Activated CD4-positive, alpha-beta T cell treated with anti-CD3 and anti-CD28 coated beads for 4 hours (primary cell): ENCODE results near the gene ADAM12.
"Not testable (repeated sequence)": the region's sequence is repeated elsewhere in the genome, so short reads cannot be mapped to it uniquely, and the experiment has no call there.

Source experiments
- DNase-seq, 2 donors: peaks; one replicate each; pipeline ENCODE4 v3.0.0-alpha.2; 2020

Gene ADAM12

GRCh38 chr10:126208726-126209302 is 179.5 kb downstream of the ADAM12 start:
- DNase-seq: no peak

DNA sequence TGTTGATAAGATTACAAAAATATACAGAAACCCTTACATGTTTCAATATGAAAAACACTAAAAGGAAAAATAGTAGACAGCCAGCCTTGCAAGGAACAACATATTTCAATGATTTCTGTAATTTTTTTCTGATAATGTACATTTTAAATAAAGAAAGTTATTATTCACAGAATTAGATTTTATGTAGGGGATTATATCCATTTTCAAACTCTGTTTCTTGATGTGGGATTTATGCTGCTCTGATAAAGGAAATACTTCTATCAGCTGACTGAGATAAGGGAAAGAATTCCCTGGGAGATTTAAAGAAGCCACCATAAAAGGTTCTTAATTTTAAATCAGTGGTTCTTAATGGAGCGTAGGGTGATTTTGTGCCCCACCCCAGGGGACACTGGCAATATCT is 180.4 kb downstream of the ADAM12 start:
- no peak for DNase-seq

DNA sequence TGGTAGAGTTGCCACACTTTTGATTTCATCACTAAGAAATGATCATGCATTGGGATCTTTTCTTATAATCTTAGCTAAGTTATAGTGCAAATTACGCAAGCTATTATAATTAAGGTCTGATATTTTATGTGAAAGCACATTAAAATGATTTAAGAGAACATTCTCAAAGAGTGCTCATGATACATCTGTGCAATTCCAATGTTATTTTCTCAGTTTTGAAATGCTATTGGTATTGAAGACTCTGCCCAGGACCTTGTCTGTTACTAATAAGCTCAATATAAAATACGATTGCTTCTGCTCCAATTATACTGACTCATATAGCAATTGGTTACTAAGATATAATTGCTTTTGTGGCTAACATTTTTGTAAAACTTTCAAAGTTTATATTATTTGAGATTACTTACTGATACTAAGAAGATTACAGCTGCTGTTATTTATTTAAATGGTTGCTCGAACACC is 180.9 kb downstream of the ADAM12 start:
- no peak for DNase-seq

DNA sequence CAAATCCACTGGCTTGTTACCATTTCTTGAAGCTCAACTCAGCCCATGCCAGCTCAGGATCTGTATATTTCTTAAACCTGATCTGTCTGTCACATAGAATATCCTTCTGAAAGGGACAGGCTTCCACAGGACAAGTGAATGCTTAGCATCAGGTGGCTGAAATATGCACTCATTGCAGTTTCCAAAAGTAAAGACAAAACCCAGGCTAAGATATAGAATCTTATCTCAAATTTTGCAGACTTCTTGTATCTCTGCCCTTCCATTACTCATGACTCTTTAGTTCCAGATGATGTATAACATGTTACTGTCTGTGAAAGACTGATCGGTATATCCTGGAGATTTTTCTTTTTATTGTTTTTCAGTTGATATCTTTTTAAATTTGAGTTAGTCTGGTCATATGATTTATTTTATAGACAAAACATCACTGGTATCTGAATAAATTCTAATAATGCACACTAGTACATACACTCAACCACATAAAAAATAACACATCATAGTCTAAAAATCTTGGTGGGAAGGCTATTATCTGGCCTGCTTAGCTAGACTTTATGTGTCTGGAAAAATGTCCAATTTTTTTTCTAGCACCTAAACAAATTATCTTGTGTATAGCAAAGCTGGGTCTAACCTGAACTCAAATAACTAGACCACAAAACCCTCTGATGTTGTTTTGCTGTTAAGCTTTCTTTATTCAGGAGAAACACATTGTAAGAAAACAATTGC is 182.6 kb downstream of the ADAM12 start:
- no peak for DNase-seq

DNA sequence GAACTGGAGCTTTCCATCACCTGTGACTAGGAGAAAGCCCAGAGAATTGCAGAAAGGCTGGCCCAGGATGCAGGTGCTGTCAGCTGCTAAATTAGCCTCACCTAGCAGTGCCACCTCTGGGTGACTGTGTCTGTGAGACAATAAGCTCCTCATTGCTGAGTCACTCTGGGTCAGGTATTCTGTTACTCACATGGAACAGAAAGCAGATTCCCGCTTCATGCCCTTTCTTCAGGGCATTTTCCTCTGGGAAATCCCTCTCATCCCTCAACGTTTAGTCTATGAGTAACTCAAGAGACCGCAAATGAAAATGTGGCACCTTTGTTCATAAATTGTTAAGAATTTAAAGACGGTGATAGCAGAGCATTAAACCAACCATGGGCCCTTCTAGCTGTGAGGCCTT is 184.0 kb downstream of the ADAM12 start:
- DNase-seq: no peak

DNA sequence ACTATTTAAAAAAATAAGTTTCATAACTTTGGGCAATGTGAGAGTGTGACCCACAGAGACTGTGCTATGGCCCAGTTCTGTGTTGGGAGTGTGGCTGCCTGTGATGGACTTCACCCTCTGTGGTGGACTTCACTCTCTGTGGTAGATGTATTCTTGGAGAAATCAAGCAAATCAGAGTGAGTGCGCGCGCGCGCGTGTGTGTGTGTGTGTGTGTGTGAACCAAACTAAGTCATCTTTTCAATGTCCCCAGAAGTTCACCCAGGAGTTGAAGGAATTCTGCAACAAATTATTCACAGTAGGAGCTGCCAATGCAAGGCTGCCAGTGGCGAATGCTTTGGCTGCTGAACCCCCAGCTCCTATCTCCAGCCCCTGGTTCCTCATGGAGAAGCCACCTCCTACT is 184.5 kb downstream of the ADAM12 start:
- no peak for DNase-seq

DNA sequence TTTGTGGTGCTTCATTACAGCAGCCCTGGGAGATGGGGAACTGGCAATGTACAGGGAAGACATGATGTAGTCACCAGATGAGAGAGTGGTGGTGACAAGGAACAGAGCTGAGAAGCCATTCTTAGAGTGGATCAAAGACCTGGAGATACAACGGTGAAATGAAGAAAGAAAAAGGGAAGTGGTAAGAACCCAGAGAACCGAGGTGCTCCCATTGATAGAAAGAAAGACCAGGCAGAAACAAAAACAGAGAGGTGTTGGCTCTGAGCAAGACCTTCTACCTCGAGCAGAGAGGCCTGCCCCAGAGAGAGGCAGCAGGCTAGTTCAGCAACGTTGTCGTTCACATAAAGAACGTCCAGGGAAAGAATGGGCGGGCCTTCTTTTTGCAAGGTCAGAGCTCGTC is 186.7 kb downstream of the ADAM12 start:
- no peak for DNase-seq

GRCh38 chr10:126199221-126199998 is 188.9 kb downstream of the ADAM12 start:
- no peak for DNase-seq

- DNase-seq: no peak
Observed at GRCh38 chr10:126198681-126199080, 189.6 kb downstream of the ADAM12 start.

- no peak for DNase-seq
Observed at GRCh38 chr10:126197036-126197543, 191.2 kb downstream of the ADAM12 start.

GRCh38 chr10:126196281-126196680 is 192.0 kb downstream of the ADAM12 start:
- DNase-seq: no peak

GRCh38 chr10:126191192-126191591 is 197.1 kb downstream of the ADAM12 start:
- DNase-seq: no peak

DNA sequence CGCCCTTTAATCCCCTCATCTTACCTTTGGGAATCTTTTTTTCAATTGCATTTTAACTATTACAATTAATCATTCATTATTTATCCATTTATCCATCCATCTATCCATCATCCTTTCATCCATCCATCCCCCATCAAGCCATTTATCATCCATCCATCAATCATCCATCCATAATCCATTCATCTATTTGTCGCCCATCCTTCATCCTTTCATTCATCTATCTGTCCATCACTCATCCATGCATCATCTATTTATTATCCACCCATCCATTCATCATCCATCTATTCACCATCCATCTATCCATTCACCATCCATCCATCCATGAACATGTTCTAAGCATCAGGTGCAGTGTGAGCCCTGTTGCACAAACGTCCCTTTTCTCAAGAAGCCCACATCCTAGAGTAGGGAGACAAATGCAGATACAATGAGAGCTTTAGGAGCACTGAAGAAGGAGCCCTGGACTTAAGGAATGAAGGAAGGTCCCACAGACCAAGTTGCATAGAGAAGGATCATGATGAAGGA is 199.5 kb downstream of the ADAM12 start:
- DNase-seq: no peak

- no peak for DNase-seq
Observed at GRCh38 chr10:126187399-126187798, 200.9 kb downstream of the ADAM12 start.

DNA sequence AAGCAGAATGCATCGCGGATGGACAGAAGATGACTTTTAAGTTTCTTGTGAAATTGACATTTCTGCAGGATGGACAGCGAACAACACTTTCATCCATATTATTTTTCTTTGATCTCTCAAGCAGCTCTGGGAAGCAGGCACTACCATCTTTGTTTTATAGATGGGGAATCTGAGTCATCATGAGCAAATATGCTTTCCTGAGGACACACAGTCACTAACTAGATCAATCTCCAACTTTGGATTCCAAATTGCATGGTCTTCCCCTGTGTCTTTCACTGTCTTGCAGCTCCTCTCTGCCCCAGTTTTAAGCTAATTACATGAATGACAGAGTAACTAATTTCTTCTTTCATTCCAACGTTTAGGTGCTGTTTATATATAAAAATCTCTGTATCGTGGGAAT is 201.5 kb downstream of the ADAM12 start:
- no peak for DNase-seq

DNA sequence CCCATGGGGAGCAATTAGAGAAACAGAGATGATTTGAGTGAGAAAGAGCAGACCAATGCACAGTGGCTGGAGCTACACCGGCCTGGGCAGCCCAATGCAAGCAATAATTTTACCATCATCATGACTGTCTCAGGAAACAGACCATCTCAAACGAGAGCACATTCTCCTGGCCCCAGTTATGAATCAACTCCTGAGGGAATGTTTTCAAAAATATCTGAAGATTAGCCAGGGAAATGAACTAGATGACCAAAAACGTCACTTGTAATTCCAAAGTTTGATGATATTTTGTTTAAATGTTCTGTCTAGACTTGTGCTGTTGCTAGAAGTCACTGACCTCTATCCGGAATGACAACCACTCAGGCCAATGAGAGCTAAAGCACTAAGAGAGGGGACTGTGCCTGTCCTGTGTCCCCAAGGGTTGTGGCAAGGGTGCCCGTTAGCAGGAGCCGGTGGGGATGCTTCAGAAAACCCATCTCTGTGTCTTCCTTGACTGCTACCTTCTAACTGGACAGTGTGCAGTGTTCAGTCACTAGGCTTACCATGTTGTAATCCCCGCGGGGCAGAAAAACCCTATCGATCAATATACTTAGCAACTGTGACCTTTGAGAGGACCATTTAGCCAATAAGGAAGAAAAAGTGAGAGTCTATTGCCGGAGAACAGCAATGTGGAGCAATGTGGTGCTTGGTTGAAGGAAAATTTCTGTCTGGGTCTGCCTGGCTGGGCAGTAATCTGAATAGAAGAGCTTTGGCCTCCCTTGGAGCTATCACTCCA is 202.4 kb downstream of the ADAM12 start:
- DNase-seq: no peak

DNA sequence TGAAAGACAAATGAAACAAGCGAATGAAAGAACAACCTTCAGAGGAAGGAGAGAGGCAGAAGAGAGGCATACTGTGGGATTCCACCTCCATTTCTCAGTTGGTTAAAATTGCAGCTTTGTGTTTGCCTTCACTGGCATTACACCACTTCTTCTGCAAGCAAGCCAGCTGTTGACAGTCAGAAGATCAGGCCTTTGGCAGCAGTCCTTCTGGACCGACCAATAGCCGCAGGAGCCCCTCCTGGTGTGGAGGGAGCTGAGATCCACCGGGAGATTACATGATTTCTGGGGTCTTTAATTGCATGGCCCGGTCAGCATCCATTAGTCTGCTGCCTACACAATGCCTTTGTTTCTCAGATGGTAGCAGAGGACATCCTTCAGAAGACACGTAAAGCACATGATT is 206.7 kb downstream of the ADAM12 start:
- DNase-seq: no peak

DNA sequence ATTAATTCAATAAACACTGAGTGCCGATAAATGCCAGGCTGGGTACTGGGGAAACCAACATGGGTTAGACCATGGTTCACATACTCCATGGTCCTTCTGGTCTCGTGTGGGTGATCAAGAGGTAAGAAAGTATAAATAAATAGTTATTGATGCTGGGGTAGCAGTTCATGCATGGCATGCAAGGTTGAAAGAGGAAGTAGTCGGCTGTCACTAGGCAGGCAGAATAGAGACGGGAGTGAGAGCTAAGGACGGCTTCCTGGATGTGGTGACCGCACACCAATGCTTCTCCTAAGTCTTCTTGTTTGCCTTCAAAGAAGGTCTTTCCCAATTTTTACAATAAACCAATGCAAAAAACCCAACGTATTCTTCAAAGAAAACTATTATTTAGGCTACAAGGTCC is 208.6 kb downstream of the ADAM12 start:
- DNase-seq: no peak

DNA sequence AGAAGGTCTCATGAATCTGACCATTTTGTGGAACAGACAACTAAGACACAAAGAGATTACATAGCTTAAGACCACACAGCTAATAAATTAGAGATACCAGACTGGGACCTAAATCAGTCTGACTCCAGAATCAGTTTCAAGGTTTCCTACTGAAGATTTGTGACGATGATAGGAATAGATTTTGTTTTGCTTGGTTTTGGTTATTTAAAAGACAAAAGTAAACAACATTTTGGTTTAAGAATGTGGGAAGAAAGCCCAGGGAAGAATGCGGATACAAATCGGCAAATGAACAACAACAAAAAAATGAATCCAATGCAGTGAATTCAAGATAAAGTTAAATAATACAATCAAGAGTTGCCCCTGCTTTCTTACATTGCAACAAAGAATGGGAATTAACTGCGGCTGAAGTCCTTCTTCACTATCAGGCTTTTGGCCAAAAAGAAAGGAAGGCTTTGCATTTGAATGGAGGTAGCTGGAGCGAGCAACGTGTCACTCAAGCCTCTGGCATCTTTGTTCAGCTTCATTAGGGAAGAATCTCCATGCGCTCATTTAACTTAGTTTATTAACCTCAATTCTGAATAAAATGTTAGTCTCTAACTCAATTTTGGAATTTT is 210.8 kb downstream of the ADAM12 start:
- no peak for DNase-seq

- DNase-seq: no peak
Observed at GRCh38 chr10:126175641-126176262, 212.5 kb downstream of the ADAM12 start.

GRCh38 chr10:126172755-126173154 is 215.5 kb downstream of the ADAM12 start:
- not testable (repeated sequence) for DNase-seq

DNA sequence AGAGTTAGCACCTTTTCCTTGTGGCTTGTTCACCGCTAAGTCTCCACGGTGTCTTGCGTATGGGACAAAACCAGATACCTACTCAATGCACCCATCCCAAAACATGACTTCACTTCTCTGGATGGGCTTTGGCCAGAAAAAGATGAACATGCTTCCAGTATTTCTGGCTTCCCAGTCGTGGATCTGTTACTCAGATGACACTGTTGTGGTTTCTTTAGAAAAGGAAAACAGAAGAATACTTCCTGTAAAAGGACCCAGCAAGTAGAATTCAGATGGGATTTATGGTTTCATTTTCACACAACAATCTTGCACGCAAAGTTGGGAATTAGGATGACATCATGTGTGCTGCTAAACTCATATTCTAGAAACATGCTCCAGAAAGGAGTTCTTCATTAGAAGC is 216.7 kb downstream of the ADAM12 start:
- no peak for DNase-seq
